HuH-7.5 (cell line): ENCODE data around the gene GNAT2.
A peak's percentile ranks its signal among the peaks of the same experiment; 100 is the strongest.

ENCODE experiments used
- DNase-seq: peaks from one replicate; pipeline ENCODE4 v3.0.0; 2011; ENCODE audit warnings: low spot score

The GNAT2 gene

DNA sequence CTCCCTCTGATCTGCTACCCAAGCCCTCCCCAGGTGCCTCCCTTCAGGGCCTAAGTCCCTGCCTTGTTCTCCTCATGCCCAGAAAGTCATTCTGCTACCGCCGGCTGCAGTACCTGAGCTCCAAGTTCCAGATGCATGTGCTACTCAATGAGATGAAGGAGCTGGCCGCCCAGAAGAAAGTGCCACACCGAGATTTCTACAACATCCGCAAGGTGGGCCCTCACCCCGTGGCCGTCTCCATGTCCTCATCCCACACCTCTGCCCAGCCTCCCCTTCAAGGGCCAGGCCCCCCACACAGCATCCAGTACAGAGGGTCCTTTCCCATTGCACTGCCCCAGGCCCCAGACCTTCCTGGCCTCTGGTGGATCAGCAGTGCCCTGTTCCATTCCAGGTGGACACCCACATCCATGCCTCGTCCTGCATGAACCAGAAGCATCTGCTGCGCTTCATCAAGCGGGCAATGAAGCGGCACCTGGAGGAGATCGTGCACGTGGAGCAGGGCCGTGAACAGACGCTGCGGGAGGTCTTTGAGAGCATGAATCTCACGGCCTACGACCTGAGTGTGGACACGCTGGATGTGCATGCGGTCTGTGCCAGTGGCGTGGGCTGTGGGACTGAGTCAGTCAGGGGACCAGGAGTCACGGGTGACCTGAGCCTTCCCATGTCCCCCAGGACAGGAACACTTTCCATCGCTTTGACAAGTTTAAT is 8.4 kb upstream of the GNAT2 start:
- DNase-seq = no peak

DNA sequence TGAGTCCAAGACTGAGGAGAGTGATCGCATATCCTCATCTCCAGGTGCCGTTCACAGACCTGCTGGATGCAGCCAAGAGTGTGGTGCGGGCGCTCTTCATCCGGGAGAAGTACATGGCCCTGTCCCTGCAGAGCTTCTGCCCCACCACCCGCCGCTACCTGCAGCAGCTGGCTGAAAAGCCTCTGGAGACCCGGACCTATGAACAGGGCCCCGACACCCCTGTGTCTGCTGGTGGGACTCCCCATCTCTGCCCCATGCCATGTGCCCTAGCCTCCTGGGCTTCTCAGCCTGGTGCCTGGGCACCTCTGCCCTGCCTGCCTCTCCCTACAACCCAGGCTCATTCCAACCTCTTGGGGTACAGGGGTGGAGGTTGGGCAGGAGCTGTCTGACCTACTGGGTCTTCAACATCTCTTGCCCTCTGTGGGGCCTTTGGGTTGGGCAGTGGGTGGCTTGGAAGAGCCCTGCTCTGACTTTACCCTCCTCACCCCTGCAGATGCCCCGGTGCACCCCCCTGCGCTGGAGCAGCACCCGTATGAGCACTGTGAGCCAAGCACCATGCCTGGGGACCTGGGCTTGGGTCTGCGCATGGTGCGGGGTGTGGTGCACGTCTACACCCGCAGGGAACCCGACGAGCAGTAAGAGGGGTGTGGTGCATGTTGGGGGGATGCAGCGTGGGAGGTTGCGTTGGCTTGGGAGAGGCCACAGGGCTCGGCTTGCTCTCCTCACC is 7.4 kb upstream of the GNAT2 start:
- DNase-seq = no peak

DNA sequence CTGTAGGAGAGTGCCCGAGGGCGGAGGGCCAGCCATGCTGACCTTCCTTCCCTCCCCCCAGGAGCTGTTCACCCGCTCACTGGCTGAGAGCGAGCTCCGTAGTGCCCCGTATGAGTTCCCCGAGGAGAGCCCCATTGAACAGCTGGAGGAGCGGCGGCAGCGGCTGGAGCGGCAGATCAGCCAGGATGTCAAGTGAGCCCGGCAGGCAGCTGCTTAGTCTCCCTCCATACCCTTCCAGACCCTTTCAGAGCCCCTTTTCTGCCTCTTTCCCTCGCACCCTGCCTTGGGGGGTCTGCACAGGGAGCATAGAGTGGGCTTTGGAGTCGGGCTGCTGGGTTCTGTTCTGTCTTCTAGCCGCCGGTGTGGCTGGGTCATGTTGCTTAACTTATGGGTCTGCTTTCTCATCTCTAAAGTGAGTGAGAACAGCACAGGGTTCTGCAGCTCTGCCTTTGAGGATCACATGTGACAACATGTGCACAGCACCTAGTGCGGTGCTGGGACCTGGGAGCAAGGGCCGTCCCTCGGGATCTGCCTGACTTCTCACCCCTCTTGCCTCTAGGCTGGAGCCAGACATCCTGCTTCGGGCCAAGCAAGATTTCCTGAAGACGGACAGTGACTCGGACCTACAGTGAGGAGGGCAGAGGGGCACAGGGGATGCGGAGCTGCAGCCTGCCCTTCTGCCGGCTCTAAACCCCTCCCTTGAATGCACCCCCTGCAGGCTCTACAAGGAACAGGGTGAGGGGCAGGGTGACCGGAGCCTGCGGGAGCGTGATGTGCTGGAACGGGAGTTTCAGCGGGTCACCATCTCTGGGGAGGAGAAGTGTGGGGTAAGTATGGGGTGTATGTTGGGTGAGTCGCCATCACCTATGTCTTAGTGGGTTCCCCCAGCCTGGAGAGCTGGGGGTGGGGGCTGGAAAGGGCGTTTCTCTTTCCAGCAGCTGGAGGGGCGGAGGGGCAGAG is 6.5 kb upstream of the GNAT2 start:
- no peak for DNase-seq

DNA sequence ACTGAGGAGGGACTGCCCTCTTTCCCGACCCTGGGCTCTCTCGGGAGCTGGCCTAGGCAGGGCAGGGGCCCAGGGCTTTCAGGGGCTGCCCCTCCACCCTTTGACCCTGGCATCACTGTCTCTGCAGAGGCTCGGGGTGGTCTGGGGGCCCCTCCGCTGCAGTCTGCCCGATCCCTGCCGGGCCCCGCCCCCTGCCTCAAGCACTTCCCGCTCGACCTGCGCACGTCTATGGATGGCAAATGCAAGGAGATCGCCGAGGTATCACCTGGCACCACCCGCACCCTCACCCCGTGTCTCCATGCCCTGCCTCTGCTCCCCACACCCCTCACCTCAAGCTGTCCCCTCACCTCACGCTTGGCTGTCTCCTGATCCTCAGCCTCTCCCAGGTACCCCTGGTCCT is 5.8 kb upstream of the GNAT2 start:
- no peak for DNase-seq

DNA sequence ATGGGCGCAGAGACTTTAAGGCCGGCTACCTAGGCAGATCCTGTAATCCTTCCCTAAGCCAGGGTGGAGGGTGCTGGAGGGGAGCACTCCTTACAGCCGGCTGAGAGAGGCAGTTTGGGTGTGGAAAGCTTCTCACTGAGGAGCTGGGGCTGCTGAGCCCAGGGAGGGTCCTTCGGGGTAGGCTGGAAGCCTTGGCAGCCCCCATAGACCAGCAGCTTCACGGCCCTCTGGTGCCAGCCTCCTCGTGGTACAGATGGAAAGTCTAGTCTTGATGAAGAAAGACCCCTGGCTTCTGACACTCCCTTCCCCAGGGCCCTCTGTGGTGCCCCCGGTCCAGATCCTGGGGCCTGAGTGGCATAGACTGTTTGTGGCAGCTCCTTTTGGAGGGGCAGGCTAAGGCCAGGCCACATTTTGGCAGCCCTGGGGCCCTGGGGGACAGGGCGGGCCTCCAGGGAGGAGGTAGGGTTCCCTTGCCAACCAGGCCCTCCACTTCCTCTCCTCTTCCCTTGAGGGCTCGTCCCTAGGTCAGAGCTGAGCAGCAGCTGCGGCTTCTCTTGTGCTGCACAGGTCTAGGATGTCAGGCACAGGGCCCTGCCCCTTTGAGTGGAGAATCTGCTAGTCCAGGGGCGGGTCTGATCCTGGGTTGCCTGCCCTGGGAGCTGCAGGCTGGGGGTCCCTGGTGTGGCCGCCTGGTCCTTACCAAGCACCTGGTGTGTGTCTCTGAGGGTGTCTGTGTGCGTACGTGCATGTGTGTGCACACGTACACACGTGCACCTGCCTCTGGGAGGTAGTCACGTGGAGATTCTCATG is 5.0 kb upstream of the GNAT2 start:
- DNase-seq = no peak

DNA sequence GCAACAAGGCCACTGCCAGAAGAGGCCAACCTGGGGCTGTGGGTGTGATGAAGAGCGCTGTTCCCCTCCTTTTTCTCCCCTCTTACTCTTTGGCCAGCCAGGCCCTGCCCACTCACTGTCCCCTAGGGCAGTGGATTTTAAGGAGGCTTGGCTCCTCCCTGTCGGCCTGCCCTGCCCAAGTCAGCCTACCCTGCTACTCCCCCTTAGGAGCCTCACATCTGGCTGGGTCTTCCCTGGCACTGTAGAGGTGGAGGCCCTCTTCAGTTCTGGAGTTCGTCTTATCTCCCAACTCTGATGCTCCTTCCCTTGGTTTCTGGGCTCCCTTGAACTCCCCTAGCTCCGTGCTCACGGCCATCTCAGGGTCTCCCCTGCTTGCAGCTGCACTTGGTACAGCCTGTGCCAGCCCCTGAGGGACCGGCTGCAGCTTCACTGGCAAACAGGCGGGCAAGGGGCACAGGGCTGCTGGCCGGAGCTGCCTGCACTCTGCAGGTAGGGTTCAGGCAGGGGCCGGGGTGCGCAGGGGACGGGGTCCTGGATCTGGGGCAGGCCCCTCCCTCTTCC is 4.3 kb upstream of the GNAT2 start:
- DNase-seq = no peak

DNA sequence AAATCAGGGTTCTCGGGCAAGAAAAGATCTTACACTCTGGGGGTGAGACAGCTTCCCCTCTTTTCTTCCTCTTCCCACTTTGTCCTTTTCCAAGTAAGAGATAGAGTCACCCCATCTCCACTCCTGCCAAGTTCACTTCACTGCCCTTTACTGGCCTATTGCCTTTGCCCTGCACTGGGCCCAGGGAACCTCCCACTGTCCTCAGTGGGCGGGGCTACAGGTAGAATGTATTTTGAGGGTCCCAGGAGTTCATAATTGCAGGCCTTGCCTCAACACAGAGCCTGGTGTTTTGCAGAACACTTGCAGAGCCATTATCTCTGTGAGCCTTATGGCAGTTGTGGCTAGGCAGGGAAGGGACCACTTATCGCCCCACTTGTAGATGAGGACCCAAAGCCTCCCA is 3.5 kb upstream of the GNAT2 start:
- DNase-seq = no peak

DNA sequence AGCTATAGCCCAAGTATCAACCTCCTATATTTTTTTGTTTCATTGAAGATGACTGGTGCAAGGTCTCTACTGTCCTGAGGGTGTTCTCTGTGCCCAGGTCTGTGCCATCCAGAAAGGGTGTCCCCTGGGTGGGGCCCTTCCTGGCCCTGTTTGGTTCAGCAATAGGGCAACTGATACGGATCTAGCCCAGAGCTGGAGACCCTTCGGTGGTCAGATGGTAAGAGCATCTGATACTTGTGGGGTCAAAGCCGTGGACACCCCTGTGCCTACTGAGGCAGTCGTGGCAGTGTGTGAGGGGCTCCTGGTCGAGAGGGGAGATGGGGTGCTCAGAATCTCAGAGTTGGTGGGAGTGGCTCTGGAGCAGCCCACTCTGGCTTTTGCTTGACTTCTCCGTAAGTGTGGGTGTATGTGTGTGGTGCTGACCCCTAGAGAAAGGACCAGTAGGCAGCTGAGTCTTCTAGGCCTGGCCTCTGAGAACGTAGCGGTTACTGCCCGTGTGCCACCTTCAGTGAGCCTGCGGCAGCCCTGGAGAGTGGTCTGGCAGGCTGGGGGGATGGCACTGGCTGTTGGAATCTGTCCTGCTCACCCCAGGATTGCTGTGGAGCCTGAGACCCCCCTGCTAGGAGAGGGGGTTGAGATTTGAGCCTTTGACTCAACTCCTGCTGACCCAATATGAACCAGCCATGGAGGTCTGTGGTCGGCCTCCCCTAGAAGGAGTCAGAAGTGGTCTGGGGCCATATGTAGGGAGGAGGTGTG is 2.9 kb upstream of the GNAT2 start:
- no peak for DNase-seq

DNA sequence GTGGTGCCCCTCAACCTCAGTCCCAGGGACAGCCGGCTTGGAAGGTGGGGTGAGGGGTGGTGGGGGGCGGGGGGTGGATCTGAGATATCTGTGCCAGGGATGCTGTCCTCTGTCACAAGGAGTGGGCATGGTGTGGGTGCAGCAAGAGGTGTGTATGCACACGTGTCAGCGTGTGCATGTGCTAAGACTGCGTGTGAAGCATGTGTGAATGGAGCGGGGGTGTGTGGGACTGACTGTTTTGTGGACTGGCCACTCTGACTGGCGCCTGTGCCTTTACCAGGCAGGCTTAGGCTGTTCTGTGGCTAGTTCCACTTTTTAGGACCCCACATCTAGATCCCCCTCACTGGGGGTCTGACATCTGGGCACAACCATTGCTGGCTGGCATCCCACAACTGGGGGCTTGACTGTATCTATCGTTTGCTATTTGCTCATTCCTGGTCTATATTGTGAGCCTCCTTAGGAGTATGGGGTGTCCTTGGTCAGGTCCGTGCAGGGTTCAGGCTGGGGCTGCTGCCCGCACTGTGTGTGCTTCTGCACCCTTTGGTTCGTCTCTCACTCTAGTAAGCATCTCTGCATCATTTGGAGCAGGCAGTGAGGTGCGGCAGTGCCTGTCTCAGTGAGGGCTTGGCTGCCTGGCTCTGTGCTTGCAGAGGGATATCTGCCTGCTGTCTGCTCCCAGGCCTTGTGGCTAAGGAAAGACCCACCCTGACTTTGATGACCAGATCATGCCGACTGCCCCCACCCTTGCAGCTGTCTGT is 2.1 kb upstream of the GNAT2 start:
- no peak for DNase-seq

DNA sequence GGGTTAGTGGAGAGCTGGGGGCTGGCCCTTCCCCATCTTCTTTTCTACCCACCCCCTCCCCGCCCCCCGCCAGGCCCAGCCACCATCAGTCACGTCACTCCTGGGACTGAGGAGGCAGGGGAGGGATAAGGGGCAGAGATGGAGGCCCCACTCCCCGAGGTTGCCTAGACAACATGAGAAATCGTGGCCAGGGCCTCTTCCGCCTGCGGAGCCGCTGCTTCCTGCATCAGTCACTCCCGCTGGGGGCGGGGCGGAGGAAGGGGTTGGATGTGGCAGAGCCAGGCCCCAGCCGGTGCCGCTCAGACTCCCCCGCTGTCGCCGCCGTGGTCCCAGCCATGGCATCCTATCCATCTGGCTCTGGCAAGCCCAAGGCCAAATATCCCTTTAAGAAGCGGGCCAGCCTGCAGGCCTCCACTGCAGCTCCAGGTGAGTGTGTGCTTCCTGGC is 1.4 kb upstream of the GNAT2 start:
- peak; percentile 95 for DNase-seq

DNA sequence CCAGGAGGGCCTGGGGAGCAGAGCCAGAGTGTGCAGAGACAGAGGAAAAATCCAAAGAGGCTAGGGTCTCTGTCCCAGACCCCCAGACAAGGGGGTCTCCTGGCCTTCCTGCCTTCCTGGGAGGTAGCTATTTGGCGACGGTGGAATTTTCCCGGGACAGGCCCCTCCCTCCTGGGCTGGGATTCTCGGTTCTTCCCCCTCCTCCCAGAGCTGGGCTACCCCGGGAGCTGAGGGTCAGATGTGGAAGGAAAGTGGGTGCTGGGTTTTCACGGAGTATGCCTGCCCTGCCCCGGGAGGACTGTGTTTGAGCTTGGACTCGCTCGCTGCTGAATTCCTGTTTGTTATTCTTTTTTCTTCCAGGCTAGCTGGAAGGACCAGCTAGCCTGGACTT is 980 bp upstream of the GNAT2 start:
- DNase-seq = peak; percentile 73

DNA sequence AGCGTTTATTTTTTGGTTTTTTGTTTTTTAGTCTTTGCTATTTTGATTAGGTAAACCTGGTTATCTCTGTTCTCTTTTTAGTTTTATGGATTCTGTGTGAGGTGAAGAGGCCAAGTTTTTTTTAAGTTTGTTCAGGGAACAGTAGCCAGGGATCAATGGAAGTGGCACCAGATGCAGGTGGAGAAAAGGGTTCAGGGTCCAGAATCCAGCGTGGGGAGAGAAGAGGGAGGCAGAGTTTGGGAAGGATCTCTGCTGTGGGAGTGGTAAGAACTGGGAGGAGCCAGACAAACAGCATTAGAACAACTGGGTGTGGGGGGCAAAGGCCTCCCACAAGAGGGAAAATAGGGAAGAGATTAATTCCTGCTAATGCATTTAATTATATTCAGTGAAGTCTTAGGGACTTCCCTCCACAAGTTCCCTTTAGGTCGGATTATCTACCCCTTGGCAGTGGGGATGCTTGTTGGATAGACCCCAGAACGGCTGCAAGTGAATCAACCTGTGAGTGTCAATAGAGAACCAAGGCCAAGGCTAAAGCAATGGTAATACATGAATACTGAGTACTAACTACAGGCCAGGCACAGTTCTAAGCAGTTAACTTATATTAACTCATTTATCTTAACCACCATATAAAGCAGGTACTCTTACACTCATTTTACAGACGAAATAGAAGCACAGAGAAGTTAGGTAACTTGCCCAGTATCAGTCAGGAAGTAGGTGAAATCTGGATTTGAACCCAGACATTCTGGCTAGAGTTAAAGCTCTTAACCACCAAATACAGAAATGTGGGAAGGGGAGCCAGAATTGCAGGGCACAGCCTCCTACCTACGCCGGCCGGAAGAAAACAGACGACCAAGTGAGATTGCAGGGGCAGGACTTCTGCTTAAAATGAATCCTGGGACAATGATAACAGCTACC is 498 bp downstream of the GNAT2 start:
- DNase-seq = peak; percentile 63

DNA sequence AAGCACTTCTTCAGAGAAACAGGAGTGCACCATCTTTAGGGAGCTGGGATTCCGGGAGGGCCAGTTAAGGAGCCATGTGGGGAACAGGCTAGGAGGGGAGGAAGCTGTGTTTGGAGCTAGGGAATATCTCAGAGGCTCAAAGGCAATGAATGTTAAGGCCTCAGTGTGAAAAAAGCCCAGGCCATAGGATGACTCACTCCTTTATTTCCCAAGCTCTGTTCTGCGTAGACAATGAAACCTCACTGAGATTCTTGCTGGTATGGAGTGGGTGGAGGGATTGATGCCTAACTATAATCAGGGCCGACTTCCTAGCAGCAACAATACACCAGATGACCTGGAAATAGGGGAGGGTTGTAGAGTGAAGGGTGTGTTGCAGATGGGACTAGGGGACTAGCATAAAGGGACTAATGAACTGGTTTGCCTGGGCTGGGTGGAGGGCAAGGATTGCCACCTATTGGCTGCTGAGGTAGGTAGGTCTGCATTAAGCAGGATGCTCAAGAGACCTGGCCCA is 2.1 kb downstream of the GNAT2 start:
- DNase-seq = no peak

DNA sequence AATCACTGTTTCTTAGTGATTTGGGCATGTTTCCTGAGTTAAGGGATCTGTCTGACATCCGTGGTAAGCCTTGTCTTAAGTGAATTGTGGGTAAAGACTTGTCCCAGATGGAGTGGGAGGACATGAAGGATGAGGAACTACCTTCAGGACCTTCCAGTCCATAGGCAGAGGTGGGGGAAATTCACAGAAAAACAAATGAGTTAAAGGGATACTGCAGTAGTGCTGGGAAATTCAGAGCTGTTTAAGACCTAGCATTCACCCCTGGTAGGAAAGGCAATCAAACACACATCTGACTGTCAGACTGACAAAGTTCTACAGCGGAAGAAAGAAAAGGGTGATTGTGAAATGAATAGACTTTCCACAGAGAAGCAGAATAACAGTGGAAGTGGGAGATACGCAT is 3.0 kb downstream of the GNAT2 start:
- no peak for DNase-seq

DNA sequence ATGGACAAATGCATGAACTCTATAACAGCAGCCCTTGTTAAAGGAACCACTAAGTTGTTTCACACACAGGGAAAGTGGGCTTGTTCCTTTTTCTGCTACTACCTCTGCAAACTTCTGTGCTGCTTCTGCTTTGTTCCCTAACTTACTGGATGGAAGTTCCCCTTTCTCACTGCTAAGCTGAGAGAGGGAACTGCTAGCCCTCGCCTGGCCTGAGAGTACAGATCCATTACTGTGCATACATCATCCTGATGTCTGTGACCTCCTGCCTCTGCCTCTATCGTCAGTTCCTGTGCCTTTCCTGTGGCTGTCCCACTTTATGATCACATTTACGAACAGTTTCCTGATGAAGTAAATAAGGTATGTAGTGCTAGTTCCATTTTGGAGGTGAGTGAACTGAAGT is 3.5 kb downstream of the GNAT2 start:
- no peak for DNase-seq

DNA sequence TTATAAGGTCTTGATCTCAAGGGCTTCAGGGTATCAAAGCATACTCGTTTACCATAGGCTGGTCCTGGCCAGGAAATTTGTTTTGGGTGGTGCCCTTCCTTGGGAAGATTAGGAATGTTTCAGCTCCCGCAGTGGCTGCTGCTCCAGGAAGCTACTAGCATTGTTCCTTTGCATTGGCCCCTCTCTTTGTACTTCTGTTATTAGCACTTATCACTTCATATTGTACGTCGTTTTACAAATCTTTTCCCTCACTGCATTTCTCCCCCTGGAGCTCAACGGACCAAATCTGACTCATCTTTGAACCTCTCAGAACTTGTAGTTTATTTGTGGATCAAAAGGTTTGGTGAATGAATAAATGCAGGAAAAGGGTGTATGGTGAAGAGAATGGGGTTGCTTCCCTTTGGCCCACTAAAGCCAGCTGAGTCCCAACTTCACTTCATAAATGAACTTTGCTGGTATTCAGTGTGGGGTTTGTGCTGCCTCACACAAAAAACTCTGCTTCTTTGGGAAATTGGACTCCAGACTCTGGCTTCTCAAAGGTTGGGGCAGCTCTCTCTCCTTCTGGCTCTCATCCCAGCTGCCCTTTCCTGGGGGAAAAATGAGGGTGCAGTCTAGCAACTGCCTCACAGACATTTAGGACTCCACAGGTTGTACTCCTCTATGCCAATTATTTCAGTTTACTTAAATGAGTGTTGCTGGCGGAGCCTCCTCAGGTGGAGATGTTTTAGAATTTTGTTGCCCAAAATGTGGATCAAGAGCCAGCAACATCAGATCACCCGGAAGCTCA is 5.9 kb downstream of the GNAT2 start:
- no peak for DNase-seq

DNA sequence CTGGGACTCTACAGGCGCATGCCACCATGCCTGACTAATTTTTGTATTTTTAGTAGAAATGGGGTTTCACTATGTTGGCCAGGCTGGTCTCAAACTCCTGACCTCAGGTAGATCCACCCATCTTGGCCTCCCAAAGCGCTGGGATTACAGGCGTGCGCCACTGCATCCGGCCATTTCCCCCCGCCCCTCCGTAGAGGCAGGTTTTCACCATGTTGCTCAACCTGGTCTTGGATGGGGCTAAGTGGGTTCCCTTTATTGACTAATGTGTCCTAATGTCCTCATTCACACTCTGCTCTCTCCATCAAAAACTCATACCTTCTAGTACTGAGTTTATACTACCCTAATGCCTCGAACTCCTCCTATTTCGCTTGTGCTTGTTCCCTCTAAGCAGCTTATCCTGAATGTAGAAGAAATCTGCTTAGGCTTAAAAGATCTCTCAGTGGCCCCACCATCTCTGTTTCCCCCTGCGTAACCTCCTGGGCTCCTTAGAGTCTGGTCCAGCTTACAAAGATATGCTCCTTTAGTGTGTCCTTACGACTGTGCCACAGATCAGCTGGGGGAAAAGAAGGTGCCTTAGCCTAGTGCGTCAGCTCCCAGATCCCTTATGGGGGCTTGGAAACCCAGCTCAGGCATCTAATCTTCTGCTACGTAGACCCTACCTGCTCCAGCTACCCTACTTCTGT is 8.0 kb downstream of the GNAT2 start:
- DNase-seq = no peak
